CD14-positive monocyte (primary cell): ENCODE measurements around the gene PREX1. TPM values are rescaled to one million over a fixed set of nuclear protein-coding genes. Genes with fewer than 3 reads are reported as not detected.
A peak's percentile ranks its signal among the peaks of the same experiment; 100 is the strongest.

Experiments used
- DNase-seq, 3 donors: peaks; one replicate each; pipeline ENCODE4 v3.0.0-alpha.2; 2011 to 2022
- H2AFZ ChIP-seq: 2 replicates; pipeline ENCODE4 v1.6.0; 2012; ENCODE audit warnings: mild to moderate bottlenecking, low read depth, low read length, inconsistent platforms; ENCODE audit not compliant: insufficient read depth, poor library complexity, severe bottlenecking
- H3K27ac ChIP-seq, 2 donors: 1 replicate in 1 of 2; 2 replicates in 1 of 2; pipeline ENCODE4 v1.5.1; 2012 to 2013; ENCODE audit warnings: low read length in 2 of 2, control low read depth in 1 of 2, inconsistent platforms in 1 of 2, low read depth in 1 of 2, mild to moderate bottlenecking in 1 of 2
- H3K27me3 ChIP-seq, 2 donors: one replicate each; pipeline versions ENCODE4 v1.6.0 to v1.6.1; 2011 to 2013; ENCODE audit warnings: low read length in 2 of 2; ENCODE audit not compliant: control insufficient read depth in 2 of 2, insufficient read depth in 2 of 2
- H3K36me3 ChIP-seq, 2 donors: replicated peaks in 1 of 2; 1 replicate in 1 of 2; 2 replicates in 1 of 2; pipeline versions ENCODE4 v1.5.1 to v1.6.1; 2012 to 2013; ENCODE audit warnings: low read length in 2 of 2, control low read depth in 1 of 2, inconsistent platforms in 1 of 2, mild to moderate bottlenecking in 1 of 2; ENCODE audit not compliant: insufficient read depth in 2 of 2, control insufficient read depth in 1 of 2
- H3K4me1 ChIP-seq, 2 donors: 1 replicate in 1 of 2; 2 replicates in 1 of 2; pipeline versions ENCODE4 v1.5.1 to v1.6.1; 2012 to 2013; ENCODE audit warnings: low read length in 2 of 2, control low read depth in 1 of 2, inconsistent platforms in 1 of 2, mild to moderate bottlenecking in 1 of 2, moderate library complexity in 1 of 2; ENCODE audit not compliant: insufficient read depth in 2 of 2, control insufficient read depth in 1 of 2
- H3K4me2 ChIP-seq: replicated peaks from 2 replicates; pipeline ENCODE3; 2012; ENCODE audit warnings: low read length, moderate library complexity, mild to moderate bottlenecking; ENCODE audit not compliant: poor library complexity, severe bottlenecking; ENCODE audit errors: extremely low read depth
- H3K4me3 ChIP-seq, 3 experiments: fragments of 200-600 bp in 1 of 3; sonication (generic) in 1 of 3; replicated peaks in 1 of 3; 1 replicate in 2 of 3; 2 replicates in 1 of 3; pipeline ENCODE4 v1.5.1; 2011 to 2013; ENCODE audit warnings: low read length in 3 of 3, mild to moderate bottlenecking in 3 of 3, control low read depth in 2 of 3, low read depth in 2 of 3, inconsistent platforms in 1 of 3, moderate library complexity in 1 of 3
- H3K79me2 ChIP-seq: 2 replicates; pipeline ENCODE4 v1.6.0; 2012; ENCODE audit warnings: mild to moderate bottlenecking, control low read depth, inconsistent platforms, low read length, moderate library complexity; ENCODE audit not compliant: insufficient read depth
- H3K9ac ChIP-seq: 2 replicates; pipeline ENCODE4 v1.6.0; 2017; ENCODE audit warnings: low read length, mild to moderate bottlenecking; ENCODE audit not compliant: insufficient read depth, poor library complexity, severe bottlenecking
- H3K9me3 ChIP-seq, 2 donors: replicated peaks in 1 of 2; 1 replicate in 1 of 2; 2 replicates in 1 of 2; pipeline versions ENCODE4 v1.5.1 to v1.6.1; 2012 to 2013; ENCODE audit warnings: low read length in 2 of 2, control low read depth in 1 of 2; ENCODE audit not compliant: control insufficient read depth in 1 of 2, insufficient read depth in 1 of 2
- H4K20me1 ChIP-seq: 2 replicates; pipeline ENCODE4 v1.6.0; 2012; ENCODE audit warnings: mild to moderate bottlenecking, low read length, control low read depth, moderate library complexity; ENCODE audit not compliant: insufficient read depth
- H3K27ac Mint-ChIP-seq, 7 donors: one replicate each; pipeline ENCODE4 v1.8.0; 2020; ENCODE audit warnings: mild to moderate bottlenecking in 7 of 7, mixed read lengths in 7 of 7, moderate library complexity in 6 of 7, inconsistent platforms in 2 of 7
- H3K27me3 Mint-ChIP-seq, 3 donors: one replicate each; pipeline ENCODE4 v1.8.0; 2021 to 2022; ENCODE audit warnings: low read depth in 3 of 3, mild to moderate bottlenecking in 3 of 3, mixed read lengths in 3 of 3, moderate library complexity in 3 of 3, inconsistent platforms in 1 of 3
- H3K36me3 Mint-ChIP-seq, 2 donors: one replicate each; pipeline ENCODE4 v1.8.0; 2020; ENCODE audit warnings: mixed read lengths in 2 of 2, inconsistent platforms in 1 of 2, mild to moderate bottlenecking in 1 of 2
- H3K4me1 Mint-ChIP-seq: one replicate; pipeline ENCODE4 v1.8.0; 2020; ENCODE audit warnings: mild to moderate bottlenecking, mixed read lengths
- H3K4me3 Mint-ChIP-seq, 2 donors: one replicate each; pipeline ENCODE4 v1.8.0; 2020; ENCODE audit warnings: mild to moderate bottlenecking in 2 of 2, mixed read lengths in 2 of 2, moderate library complexity in 1 of 2
- H3K9me3 Mint-ChIP-seq, 7 donors: one replicate each; pipeline ENCODE4 v1.8.0; 2020 to 2022; ENCODE audit warnings: mixed read lengths in 7 of 7, mild to moderate bottlenecking in 6 of 7, moderate library complexity in 6 of 7, inconsistent platforms in 2 of 7
- CTCF ChIP-seq: fragments of 200-600 bp; IDR thresholded peaks from one replicate; pipeline ENCODE4 v1.8.0; 2022; ENCODE audit warnings: antibody characterized with exemption, mild to moderate bottlenecking
- WGBS: methylation state at CpG from one replicate; pipeline ENCODE4 v1.1.5; 2013; ENCODE audit warnings: missing lambda C conversion rate; ENCODE audit not compliant: insufficient coverage; 5-methylcytosine and 5-hydroxymethylcytosine counted together
- intact Hi-C, 2 donors: fragments of 100-400 bp; cut with micrococcal nuclease; formaldehyde crosslinking; loops; one replicate each; pipeline versions ENCODE4 v1.15.0 to v1.15.1; 2023
- polyA minus RNA-seq: library from RNA; depleted of rRNA, polyadenylated mRNA; stranded (reverse); fragments of >200 nt; gene quantifications from 2 replicates; pipeline ENCODE4 v1.2.3, GENCODE V29; 2012
- polyA plus RNA-seq, 3 donors: library from polyadenylated mRNA; depleted of rRNA in 1 of 3; unstranded in 2 of 3; stranded (reverse) in 1 of 3; fragments of 300-500 nt in 2 of 3; fragments of >200 nt in 1 of 3; fragmentation: Illumina TruSeq in 2 of 3; gene quantifications; 1 replicate in 2 of 3; 2 replicates in 1 of 3; pipeline ENCODE4 v1.2.3, GENCODE V29; 2012 to 2021
- total RNA-seq, 12 experiments: library from RNA in 1 of 12; stranded (reverse) in 1 of 12; fragments of 120-200 nt in 1 of 12; gene quantifications; one replicate each; pipeline ENCODE4 v1.2.4 and lab custom pipeline; 2013 to 2026; ENCODE audit warnings: mixed read lengths in 6 of 12, inconsistent platforms in 1 of 12

PREX1 gene
- 150 TPM for total RNA-seq (2013)
- polyA plus RNA-seq (100 to 1,000 TPM in 1 of 3 donors, 10 to 100 TPM in 2; 24.3 to 114 (median 27.5) TPM), polyA minus RNA-seq (146 and 213 TPM in 2 replicates), total RNA-seq (lab: John Stamatoyannopoulos, UW) (139 to 573 (median 468) reads per million in 11 experiments)

- peak within 1 kb of the TSS; percentile 81 for H2AFZ ChIP-seq
- no peaks in the 10 kb centered on the region for H3K27me3 ChIP-seq
- Mint-ChIP-seq H3K27ac (peak within 1 kb of the TSS; percentile 94 to 100 (median 98)), H3K4me3 (peak within 1 kb of the TSS; percentile 95 to 98), H3K27me3 (no peaks in the 10 kb centered on the region), H3K4me1 (peaks cover 70% of the 10 kb centered on the region), H3K9me3 (peaks cover 0 to 2% (median 0%) of the 10 kb centered on the region in 7 donors), H3K36me3 (peaks cover 9 to 11% of the 10 kb centered on the region in 2 donors)
- peak; percentile 74 to 78 (median 74) for DNase-seq
- under 1% methylated on average over 123 of the region's 128 CpGs for WGBS
- peak within 1 kb of the TSS; percentile 84 for H3K9ac ChIP-seq
- peak; percentile 7 for TF ChIP-seq CTCF
- peak within 1 kb of the TSS; percentile 73 to 96 for H3K27ac ChIP-seq
- H4K20me1 ChIP-seq, result peaks cover 41% of the 10 kb centered on the region
- peaks cover 60 to 74% of the 10 kb centered on the region in 2 donors for H3K4me1 ChIP-seq
- peaks cover 60% of the 10 kb centered on the region for H3K79me2 ChIP-seq
- intact Hi-C loops, result loop anchor here in 1 of 2 donors (2.0 to 10.0 kb wide), 6 partner anchors 17 to 173 kb away; partner anchors contain the start of gene ARFGEF2
- H3K36me3 ChIP-seq, result peaks cover 0 to 2% of the 10 kb centered on the region in 2 donors
- H3K9me3 ChIP-seq, result no peaks in the 10 kb centered on the region
- peak within 1 kb of the TSS; percentile 90 to 95 (median 93) for H3K4me3 ChIP-seq
- peak within 1 kb of the TSS; percentile 92 for H3K4me2 ChIP-seq
Measured at GRCh38 chr20:48827855-48828733, at the start of gene PREX1. TSS of gene PREX1 (minus strand) at chr20:48827999. CDS start at chr20:48827860, 139 bp downstream.

- intact Hi-C loops, result no loop called here
- no CpG with 5 or more reads among the region's 2 CpGs for WGBS
- H3K4me3 ChIP-seq, result no peak overlapping the region
- H3K27ac ChIP-seq, result no peak overlapping the region
- H3K4me2 ChIP-seq, result no peak overlapping the region
- DNase-seq, result peak in 1 of 3 donors; percentile 37
- H2AFZ ChIP-seq, result no peak overlapping the region
- Mint-ChIP-seq H3K4me1 (peaks cover 49% of the 10 kb centered on the region), H3K9me3 (peaks cover 0 to 6% (median 0%) of the 10 kb centered on the region in 7 donors), H3K36me3 (no peaks in the 10 kb centered on the region), H3K27ac (peak overlapping the region in 2 of 7 donors; percentile 8 to 49), H3K27me3 (no peaks in the 10 kb centered on the region), H3K4me3 (no peak overlapping the region)
- H3K4me1 ChIP-seq, result peaks cover 48 to 72% of the 10 kb centered on the region in 2 donors
- no peaks in the 10 kb centered on the region for H3K27me3 ChIP-seq
- no peaks in the 10 kb centered on the region for H4K20me1 ChIP-seq
- H3K9me3 ChIP-seq, result no peaks in the 10 kb centered on the region
- TF ChIP-seq CTCF, result no peak
- no peak overlapping the region for H3K9ac ChIP-seq
- peaks cover under 1% of the 10 kb centered on the region for H3K79me2 ChIP-seq
- H3K36me3 ChIP-seq, result no peaks in the 10 kb centered on the region
Measured at GRCh38 chr20:48877304-48877703, 49.5 kb upstream of the PREX1 start.
